GM21529 (cell line): ENCODE data around the gene SSBP2.

Source experiments
- ATAC-seq: cut with Tn5 transposase; IDR thresholded peaks from one replicate; pipeline ENCODE4 v1.9.1; 2021; ENCODE audit not compliant: unreplicated experiment

SSBP2 gene

DNA sequence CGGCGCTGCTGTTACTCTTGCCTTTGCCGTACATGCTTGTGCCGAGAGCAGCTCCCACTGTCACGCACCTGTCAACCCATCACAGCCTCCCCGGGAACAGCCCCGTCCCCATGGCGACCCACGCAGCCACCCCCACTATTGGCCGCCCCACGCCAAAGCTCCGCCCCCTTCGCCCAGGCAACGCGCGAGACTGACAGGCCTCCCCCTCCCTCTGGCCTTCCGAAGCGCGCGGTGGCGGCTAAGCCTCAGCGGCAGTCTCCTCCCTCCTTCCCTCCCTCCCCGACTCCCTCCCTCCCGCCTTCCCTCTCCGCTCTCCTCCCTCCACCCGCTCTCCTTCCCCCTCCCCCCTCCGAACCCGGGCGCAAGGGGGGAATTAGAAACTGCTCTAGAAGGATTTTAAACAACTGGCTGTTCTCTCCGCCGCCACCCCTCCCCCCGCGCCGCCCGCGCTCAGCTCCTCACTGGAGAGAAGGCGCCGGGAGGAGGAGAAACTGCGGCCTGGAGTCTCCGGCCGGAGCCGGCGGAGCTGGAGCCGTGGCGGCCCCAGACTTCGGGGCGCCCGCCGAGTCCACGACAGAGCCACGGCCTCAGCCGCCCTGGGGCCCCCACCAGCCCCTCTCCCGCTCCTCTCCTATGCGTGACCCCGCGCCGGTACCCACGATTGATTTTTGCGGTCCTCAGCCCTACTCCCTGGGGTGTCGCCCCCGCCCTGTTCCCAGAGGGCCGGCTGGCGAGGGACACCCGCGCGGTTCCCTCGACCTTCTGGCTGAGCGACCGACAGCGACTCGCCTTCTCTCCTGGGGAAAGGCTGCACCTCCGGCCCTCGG is at the start of gene SSBP2:
Gene SSBP2, minus strand, starts transcription at position 89 of the 827 bp plus-strand sequence. Its CDS starts 55 bp downstream, at position 34.
- peak; percentile 72 for ATAC-seq

DNA sequence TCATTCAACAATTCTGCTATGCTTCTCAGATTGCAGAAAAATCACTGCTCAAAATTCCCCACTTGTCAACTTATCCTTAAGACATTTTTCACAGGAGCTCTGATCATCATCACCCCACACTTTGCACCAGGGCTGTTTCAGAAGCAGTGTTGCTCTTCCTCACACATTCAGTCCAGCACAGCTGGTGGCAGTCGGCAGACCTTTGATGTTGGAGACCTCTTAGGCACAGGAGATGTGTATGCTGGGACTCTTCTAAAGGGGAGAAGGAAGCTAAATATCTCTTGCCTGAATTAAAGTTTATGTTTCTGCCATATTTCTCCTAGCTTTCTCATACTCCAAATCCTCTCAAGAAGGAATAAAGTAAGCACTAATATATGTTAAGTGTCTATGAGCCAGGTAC is 44.8 kb upstream of the SSBP2 start:
- ATAC-seq = no peak

DNA sequence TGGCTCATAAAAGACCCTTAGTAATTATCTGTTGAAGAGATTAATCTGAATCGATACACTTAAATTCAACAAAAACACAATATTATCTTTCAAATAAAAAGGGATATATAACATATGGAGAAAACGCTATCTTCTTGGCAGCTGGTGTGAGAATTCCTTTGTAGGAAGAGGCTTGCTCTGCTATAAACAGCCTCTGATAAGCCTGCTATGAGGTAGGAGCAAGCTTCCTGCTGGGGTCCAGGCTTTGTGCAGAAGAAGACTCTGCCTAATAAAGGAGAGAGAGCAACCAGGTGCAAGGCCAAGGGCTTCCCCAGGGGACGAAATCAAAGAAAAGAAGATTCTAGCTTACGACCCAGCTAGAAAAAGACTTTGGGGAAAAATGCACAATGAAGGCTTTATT is 43.3 kb upstream of the SSBP2 start:
- no peak for ATAC-seq

DNA sequence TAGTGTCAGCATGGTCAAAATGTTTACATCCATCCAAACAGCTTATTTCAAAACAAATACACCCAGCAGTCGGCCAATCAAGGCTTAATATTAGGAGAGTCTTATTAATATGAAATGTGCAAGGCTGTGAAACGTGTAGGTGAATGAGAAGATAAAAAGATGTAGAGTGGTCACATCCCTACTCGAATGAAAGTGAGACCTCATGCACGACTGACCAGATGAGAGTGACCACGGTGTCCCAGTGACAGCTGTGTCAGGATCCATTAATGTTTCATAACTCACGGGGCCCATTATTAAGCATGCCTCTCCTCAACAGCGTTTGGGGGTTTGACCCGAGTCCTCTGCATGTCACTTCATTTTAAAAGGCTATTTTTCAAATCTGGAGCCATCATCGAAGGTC is 39.4 kb upstream of the SSBP2 start:
- no peak for ATAC-seq

DNA sequence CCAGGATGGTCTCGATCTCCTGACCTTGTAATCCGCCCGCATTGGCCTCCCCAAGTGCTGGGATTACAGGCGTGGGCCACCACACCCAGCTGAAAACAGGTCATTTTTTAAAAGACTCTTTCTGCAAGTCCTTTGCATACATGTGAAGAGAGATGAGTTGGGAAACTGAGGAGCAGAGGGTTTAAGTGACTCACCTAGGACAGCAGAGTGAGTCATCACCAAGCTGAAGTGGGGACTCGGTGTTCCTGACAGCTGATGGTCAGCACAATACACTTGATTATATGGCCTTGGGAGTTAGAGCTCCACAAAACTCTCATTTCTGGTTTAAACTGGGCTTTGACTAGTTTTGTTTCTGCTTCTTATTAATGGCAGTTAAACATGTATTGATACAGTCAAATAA is 38.1 kb upstream of the SSBP2 start:
- no peak for ATAC-seq

DNA sequence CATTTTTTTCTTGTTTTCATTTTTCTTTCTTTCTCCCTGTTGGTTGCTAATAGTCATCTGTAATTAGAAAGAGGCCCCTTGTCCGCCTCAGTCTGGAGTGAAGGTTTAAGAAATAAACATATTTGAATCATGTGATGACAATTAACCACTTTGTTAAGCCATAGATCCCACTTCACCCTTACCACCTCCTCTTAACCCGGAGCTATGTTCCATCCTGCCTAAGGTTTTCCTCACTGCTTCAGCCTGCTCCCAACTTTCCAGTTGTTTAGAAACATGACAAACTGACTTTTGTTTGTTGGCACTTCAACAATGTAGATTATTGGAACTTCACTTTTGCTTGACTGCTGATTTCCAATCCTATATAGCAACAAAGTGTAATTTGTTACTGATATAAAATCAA is 37.4 kb upstream of the SSBP2 start:
- no peak for ATAC-seq

DNA sequence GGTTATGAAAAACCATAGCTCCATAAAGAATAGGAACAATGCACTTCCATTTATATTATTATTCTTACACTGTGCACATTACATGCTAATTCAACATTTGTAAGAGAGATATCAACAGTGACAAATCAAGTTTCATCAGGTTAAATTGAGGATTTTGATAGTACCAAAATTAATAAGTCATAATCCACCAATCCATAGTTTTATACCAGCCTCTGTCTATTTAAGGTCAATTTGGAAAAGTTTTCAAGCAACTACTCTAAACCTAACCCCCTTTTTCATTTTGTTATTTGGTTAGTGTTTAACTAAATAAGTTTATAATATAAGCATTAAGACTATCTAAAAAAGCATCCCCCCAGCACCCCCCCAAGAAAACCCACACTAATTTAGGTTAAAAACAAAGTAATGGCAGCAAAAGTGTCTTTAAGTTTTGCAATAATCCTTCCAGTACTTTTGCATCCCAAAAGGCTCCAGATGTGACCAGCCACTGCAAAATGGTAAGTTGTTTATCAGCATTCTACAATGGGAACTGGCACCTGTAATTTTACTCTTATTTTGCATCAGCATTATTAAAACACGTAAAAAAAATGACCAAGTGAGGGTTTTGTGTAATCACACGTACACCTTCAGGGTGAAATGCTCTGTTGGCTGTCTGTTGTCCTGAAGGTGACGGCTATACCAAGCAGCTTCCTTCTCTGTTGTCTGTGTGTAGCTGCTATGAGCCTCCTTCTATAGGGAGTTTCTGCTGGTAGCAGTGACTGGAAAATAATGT is 36.8 kb upstream of the SSBP2 start:
- ATAC-seq = no peak

DNA sequence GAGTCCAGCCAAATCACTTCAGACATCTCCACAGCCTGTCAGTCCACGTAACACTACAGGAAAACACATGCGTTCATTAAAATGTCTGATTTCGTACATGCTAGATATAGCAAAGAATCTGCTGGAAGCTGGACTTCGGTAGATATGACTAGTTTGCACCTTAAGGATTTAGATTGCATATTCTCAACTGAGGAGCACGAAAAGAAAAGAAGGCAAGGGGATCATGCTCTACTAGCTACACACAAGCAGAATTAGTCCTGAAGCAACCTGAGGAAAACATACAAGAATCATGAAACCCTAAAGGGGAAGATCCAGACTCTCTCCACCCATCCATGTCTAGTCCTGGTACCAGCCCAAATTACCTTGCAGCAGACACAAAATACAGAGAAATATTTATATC is 36.1 kb upstream of the SSBP2 start:
- no peak for ATAC-seq

DNA sequence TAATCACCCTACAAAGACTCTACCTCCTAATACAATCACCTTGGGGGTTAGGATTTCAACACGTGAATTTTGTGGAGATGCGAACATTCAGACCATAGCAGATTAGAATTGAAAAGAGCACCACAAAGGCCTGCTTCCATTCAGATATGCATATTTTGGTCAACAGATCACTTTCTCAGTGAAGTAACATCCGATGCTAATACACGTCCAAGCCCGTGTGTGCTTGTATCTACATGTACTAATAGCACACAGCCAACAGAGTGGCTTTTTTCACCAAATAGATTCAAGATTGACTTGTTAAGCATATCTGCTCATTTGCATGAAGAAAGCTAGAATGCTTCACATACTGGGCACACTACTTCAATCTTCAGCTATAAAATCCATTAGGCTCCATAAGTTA is 35.6 kb upstream of the SSBP2 start:
- ATAC-seq = no peak

DNA sequence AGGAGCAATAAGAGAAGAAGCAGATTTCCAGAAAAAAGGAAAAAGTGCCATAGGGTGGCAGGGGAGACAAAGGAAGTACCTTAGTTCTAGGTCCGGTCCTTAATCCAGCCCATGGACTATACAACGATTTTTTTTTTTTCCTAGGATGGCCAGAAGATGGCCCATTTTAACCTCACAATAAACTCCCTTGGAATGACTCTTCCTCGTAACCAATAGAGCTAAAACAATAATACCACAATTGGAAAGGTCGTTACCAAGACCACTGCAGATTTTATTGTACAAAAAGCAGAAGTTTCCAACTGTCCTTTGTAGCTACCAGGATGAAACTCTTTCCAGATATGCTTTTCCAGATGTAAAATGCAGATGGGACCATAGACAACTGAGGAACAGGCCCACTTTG is 34.4 kb upstream of the SSBP2 start:
- ATAC-seq = no peak

DNA sequence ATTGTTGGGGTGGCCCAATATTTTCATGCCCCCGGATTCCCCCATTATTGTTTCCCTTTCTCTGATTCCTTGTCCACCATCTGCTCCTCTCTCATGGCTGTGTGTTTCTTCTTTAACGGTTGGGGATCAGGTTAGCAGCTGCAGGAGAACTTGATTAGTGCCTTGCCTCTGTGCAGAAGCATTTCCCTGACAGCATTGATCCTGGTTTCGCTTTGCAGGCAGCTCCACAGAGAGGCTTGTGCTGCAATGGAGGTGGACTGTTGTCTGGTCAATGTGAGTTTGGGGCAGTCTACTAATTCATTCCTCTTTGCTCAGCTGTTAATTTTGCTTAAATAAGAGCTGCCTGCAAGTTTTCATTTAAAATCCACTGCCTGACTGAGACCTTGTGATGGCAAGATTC is 32.5 kb upstream of the SSBP2 start:
- no peak for ATAC-seq

DNA sequence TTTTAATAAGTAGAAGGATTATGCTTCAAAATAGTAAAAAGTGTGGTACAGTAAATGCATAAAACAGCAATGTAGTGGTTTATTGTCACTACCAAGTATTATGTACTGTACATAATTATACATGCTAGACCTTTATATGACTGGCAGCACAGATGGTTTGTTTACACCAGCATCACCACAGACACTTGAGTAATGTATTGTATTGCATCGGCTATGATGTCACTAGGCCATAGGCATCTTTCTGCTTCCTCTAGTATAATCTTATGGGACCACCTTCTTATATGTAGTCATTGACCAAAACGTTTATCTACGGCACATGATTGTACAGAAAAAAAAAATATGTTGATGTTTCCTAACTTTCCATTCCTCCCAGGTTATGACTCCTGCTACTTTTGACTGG is 31.9 kb upstream of the SSBP2 start:
- no peak for ATAC-seq

DNA sequence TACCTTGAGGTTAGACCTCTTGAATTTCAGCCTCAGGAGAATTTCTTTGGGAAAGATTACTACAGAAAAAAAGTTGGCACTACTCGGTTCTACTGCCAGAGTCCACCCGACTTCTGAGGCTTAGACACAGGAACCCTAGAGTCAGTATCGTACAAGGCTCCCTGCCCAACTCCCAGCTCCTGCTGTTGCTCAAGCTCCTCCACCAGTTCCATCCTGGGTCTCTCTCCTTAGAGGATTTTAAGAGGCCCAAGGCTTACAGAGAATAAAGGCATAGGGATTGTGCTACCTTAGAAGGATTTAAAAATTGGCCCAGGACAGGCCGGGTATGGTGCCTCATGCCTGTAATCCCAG is 29.0 kb upstream of the SSBP2 start:
- no peak for ATAC-seq

DNA sequence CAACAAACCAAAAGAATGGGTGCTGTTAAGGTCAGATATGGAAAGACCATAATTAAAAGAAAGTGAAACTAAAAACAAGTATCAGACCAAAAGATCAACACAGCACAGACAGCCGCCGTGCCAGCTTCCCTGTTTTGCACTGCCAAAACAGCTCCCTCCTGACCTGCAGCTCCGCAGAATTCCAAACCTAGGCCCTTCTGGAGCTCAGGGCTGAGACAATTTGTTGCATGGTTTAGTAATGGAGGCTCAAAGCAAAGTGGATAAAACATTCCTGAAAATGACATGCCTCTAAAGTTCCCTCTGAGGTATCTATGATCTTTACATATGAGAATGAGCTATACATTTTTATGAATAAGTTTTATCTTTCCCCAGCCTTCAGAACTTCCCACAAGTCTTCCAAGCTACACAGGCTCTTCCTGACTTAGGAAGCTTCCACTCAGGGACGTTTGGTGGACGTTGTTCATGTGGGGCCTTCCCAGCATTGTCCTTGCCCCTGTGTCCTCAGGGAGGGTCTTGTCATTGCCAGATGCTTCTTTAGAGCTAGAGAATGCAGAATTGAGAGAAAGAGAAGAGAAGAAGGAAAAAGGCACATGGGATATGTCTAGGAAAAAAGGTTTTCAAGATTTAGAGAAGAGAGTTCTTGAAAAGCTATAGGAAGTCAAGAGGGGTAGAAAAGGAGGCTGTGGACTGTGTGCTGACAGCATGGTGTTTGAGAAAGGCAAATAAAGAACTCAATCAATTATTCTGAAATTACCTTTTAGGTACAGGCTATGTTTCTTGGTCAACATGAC is 28.4 kb upstream of the SSBP2 start:
- peak; percentile 96 for ATAC-seq

DNA sequence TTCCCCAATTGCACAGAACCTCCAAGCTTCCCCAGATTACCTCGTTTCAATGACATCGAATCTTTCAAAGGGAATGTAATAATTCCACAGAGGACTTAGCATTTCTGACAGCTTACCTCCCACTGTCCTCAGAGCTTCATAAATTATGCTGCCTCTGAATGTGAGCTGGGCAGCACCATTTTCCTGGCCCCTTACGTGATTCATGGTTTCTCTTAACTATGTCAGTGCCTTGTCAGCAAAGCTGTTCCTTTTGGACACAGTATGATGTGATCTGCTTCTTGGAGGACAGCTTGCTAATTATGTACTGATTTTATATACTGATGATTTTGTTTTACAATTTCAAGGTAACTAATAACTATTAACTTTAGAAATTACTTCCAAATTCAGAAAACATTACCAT is 27.7 kb upstream of the SSBP2 start:
- ATAC-seq = no peak

DNA sequence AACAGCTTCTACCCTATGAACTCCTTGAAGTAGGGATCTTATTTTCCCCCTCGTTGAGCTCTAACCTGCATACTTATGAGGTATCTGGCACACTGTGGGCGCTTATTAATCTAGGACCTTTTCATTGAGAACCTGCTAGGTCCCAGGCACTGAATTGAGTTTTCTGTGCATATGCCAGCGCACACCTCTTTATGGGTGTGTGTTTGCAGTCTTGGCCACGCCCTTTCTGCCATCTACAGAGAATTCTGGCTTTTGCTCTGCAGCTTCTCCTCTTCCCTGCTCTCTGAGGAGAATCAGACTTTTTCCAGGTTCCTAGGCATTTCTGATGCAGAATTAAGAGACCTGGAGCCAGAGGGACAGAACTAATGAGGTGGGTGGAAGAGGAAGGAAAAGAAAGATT is 25.4 kb upstream of the SSBP2 start:
- ATAC-seq = no peak

DNA sequence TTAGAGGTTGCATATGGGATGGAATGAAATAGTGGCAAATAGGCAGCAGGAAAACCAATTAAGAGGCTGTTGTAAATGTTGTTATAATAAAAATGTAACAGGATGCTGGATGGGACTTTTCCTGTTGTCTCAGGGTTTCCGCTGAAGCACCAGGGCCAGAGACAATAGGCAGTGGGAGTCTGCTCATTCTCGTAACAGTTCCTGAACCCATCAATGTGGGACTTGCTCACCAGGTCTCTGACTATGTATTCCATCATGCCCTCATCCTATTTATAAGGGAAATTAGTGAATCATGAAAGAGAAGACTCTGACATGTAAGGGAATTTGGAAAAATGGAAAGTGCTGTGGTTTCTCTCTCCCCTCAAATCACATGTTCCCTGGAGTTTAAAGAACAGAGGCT is 23.5 kb upstream of the SSBP2 start:
- ATAC-seq = no peak

DNA sequence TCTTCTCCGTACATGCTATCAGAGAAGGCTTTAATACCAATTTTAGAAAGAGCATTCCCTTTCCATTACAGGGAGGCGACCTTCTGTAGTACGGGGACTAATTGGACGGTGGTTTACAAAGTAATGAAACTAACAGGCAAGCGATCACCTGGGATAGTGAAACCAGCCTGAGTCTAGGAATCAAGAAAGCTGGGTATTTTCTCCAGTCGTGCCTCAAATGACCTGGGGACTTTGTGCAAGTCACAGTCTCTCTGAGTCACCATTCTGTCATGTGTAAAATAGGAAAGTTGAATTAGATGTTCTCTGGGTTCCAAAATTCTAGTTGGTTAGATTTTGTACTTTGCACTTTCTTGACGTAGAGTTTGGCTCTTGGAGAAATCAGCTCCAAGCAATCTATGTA is 22.7 kb upstream of the SSBP2 start:
- ATAC-seq = no peak

DNA sequence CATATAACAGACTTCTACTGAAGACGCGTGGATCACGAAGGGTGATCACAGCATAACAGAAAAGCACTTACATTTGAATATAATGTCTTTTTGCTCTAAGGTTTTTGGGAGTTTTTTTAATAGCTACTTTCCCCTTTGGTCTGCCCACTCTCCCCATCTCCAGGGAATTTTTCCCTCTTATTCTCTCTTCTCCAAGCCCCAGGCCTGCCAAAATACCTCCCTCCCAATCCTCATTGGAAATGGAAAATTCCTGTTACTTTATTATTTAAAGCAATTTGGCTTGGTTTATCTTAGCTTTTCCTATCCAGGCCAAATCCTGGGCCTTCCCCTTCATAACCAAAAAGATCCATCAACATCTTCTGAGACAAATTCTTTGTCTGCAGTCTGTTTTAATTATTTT is 22.3 kb upstream of the SSBP2 start:
- no peak for ATAC-seq

DNA sequence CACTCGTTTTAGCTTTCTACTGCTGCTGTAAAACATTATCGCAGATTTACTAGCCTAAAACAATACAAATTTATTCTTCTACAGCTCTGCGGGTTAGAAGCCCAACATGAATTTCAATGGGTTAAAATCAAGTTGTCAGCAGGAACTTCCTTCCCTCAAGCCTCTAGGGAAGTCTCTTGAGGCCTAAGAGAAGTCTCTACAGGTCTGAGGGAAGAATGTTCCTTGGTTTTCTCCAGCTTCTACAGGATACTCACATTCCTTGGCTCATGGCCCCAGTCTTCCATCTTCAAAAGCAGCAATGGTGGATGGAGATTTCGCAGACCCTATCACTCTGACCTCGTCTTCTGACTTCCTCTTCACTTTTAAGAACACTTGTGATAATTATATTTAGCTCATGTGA is 21.6 kb upstream of the SSBP2 start:
- no peak for ATAC-seq

DNA sequence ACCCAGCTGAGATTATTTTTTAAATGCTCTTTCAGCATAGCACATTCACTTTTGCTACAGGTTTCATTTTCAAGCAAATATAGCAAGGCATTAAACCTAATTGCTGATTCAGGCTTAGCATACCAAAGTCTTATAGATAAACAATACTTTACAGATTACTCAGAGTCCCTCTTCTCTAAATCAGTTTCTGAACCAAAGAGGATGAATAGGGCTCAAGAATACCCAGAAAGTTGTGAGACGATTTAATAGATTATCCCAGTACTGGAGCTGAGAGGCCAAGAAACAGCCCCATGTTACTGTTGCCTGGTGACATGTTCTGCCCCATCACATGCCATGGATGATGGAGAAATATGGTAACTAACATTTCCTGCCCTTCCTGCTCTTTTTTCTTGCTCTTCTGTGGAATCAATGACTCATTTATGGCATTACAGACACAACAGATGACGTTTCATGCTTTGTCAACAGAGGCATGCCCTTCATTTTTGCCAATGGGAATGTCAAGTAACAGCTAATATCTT is 18.1 kb upstream of the SSBP2 start:
- ATAC-seq = no peak

DNA sequence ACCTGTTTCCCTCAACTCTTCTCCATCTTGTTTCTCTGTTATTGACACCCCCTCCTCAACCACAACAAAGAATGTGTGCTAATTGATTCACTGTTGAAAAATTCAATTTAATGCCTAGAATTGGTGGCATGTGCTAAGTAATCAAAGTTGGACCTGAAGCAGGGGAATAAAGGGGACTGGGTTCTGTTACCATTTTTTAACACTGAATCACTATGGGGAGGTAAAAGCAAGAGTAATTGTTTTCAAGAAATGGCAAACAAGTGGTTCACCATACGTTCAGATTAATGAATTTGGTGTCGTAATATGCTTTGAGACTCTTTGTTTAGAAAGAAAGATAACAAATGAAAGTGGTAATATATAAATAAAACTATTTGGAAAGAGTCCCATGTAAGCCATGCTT is 17.0 kb upstream of the SSBP2 start:
- ATAC-seq = no peak
